SKM-1 (cell line): ENCODE measurements around the gene SPR.

Experiments used
- DNase-seq: peaks from one replicate; lab custom pipeline; 2025; ENCODE audit not compliant: unreplicated experiment; lab: John Stamatoyannopoulos, UW

SPR gene

GRCh38 chr2:72887032-72887739 is at the start of gene SPR:
Gene SPR, plus strand, starts transcription at chr2:72887408. Its CDS starts 25 bp downstream, at chr2:72887433.
- DNase-seq = peak; percentile 14

- DNase-seq = no peak
Measured at GRCh38 chr2:72840066-72840465, 47.1 kb upstream of the SPR start.

- no peak for DNase-seq
Measured at GRCh38 chr2:72841462-72842125, 45.6 kb upstream of the SPR start.

DNA sequence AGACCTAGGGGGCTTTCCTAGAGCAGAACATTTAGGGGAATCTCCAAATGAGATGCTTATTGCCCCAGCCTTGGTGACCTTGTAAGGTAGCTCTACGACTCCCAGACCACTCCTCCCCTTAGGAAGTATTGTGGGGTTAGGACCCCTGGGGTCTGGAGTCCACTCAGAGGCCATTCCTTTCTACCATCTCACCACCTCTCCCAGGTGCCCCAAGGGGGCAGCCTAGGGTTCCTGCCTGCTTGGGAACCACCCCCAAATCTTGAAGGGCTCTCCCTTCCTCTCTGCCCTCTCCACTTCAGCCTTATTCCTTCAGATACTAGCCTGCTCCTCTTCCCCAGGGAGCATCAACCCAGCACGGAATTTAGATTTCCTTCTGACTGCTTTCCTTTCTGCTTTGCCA is 43.9 kb upstream of the SPR start:
- no peak for DNase-seq

DNA sequence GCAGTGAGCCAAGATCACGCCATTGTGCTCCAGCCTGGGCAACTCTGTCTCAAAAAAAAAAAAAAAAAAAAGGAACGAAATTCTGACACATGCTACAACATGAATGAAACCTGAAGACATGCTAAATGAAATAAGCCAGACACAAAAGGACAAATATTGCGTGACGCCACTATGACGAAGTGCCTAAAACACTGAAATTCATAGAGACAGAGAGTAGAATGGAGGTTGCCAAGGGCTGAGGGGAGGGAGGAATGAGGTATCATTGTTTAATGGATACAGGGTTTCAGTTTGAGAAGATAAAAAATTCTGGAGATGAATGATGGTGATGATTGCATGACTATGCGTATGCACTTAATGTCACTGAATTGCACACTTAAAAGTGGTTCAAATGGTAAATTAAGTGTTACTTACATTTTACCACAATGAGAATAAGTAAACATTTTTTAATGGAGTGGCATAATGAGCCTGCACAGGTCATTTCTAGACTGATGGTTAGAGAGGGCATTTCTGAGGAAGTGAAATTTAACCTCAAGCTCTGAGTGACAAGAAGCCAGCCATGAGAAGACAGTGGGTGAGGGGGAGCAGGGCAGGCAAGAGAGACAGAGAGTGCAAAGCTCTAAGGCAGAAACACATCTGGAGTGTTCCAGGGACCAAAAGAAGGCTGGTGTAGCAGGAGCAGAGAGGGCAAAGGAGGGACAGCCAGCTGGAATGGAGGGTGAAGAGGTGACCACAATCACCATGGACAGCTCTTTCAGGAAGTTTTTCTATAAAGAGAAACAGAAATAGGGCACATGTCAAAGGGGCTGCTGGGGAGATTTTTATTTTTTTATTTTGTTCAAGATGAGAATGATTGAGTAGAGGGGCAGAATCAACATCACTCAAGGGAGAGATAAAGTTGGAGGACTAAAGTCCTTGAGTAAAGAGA is 40.8 kb upstream of the SPR start:
- DNase-seq = no peak

DNA sequence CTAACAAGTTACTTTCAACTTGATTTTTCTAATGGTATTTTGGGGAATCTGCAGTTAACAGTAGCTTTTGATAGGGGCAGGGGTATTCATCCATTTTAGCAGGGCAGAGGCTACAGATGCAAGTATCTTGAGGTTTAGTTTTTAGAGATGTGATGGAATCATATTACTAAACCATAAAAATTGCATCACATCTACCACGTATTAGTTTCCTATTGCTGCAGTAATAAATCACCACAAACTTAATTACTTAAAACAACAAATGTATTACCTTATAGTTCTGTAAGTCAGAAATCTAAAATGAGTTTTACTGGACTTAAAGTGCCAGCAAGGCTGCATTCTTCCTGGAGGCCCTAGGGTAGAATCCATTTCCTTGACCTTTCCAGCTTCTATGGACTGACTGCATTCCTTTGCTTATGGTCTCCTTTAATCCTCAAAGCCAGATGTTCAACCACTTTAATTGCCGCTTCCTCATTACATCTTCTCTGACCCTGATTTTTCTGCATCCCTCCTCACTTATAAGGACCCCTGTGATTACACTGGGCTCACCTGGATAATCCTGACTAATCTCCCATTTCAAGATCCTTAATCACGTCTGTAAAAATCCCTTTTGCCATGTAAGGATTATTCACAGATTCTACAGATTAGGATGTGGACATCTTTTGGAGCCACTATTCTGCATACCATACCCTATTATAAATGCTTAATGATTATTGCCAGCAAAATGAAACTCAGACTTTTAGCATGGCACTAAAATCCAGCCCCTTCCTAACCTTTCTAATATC is 39.5 kb upstream of the SPR start:
- no peak for DNase-seq

DNA sequence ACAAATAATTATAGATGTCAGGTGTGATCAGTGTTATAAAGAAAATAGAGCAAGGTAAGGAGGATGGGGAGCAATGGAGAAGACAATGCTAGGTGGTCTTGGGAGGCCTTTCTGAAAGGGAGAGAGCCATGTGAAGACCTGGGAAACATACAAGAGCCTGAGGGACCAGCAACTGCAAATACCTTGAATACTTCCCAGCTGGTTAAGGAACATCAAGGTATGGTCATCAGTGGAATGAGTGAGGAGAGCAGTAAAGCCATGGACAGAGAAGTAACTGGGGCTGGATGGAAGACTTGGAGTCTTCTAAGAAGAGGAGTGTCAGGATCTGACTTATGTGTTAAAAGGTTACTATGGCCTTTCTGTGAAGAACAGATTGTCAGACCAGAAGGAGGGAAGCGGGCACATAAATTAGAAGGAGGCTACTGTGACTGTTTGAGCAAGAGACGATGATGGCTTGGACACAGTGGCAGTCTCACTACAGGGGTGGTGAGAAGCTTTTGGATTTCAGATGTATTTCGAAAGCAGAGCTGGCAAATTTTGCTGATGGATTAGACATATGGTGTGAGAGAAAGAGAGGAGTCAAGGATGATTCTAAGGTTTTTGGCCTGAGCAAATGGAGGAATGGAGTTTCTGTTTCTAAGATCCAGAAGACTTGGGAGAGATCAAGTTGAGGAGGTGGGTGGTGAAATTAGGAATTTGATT is 38.6 kb upstream of the SPR start:
- no peak for DNase-seq

- no peak for DNase-seq
Measured at GRCh38 chr2:72849138-72849462, 38.1 kb upstream of the SPR start.

DNA sequence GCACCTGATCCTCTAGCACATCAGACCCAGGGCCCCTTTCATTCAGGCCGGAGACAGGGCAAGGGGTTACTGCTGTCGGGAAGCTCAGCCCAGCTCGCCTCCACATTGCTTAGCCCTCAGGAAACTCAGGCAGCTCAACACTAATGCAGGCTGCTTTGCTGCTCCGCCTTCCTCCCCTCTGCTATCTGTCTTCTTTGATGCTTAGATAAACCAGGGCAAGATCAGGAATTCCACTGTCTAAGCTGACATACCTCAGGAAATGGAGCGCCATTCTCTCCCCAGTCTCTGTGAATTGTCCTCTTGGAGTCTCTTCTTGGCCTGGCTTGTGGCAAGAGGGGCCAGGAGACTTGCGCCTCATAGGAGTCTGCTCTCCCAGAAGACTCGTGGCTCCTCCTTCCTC is 35.9 kb upstream of the SPR start:
- no peak for DNase-seq

GRCh38 chr2:72859831-72860262 is 27.4 kb upstream of the SPR start:
- peak; percentile 8 for DNase-seq

DNA sequence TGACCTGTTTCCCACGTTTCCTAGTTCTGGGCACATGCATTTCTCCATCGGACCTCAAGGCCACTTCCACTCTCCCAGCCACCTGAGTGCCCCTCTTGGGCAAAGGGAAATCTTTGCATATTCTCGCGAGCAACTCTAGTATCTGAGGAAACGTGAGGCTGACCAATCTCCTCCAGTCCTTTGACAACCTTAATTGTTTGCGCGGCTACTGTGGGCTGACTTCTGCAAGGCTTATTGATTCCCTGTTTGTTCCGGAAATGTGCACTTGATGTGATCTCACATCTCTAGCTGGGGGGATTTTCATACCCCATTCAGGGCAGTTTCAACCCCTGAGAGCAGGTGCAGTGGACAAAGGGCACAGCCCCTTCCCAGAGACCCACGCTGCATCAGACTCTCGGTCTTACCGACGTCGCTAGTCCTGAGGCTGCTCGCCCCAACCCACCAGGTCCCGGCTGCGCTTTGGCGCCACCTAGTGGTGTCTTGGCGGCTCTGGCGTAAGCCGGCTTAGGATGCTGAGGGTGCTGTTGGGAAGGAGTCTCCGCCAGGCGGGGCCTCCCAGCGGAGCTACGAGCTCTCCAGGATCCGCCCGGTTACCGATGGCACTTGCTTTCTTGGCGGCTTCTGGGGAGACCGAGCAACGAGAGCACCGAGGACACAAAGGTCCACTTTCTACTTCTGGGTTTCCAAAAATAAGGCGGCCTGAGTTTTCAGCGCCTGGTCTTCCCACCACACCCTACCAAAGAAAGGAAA is 24.8 kb upstream of the SPR start:
- peak; percentile 70 for DNase-seq

DNA sequence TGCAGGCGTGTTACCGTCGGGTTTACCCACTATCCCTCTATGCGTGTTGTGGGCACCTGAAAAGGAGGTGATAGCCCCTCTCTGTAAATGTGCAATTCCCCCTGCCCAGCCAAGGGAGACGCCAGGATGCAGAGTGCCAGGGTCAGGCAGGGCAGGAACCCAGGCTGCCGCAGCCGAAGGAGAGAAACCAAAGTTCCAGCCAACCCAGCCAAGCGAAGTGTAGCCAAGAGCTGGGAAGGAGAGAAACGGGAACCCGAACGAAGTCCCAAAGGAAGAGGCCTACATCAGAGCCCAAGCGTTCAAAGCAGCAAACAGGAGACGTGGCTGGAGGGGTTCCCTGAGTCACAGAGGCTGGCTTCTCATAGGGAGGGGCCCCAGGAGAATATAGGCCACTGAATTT is 24.2 kb upstream of the SPR start:
- DNase-seq = no peak

DNA sequence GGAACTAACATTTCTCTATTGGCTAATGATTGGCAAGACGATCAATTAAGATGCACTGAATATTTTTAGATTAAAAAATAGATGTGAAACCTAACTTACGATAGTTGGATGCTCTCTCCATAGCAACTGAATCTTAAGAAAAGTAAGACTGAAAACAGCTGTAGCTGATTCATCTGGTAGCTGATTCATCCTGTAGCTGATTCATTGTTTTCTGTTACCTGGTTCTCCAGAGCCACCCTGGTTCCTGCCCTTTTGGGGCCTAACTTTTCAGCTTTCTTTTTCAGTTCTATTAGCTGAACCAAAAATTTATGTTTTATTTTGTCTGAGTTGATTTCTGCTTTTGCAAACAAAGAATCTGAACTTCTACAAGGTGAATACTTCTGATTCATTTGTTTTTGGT is 22.7 kb upstream of the SPR start:
- no peak for DNase-seq

DNA sequence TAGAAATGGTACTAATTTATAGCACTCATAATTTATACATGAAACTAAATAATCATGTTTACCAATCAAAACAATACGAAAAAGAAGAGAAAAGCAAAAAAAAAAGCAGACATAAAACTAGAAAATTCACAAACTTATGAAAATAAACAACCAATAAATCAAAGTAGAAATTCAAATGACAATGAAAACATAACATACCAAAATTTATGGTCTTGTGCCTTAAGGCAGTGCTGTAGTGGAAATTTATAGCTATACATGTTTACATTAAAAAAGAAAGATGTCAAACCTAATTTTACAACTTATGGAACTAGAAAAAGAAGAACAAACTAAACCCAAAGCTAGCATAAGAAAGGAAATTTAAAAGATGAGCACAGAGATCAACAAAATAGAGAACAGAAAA is 16.1 kb upstream of the SPR start:
- no peak for DNase-seq

DNA sequence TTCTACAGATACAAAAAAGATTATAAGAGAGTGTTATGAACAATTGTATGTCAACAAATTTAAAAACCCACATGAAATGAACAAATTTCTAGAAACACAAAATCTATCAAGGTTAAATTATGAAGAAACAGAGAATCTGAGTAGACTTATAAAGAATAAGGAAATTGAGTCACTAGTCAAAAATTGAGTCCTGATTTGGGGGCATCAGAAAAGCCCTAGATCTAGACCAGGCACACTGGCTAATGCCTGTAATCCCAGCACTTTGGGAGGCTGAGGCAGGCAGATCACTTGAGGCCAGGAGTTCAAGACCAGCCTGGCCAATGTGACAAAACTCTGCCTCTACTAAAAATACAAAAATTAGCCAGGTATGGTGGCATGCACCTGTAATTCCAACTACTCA is 15.3 kb upstream of the SPR start:
- DNase-seq = no peak

GRCh38 chr2:72883356-72883962 is 3.7 kb upstream of the SPR start:
- no peak for DNase-seq

DNA sequence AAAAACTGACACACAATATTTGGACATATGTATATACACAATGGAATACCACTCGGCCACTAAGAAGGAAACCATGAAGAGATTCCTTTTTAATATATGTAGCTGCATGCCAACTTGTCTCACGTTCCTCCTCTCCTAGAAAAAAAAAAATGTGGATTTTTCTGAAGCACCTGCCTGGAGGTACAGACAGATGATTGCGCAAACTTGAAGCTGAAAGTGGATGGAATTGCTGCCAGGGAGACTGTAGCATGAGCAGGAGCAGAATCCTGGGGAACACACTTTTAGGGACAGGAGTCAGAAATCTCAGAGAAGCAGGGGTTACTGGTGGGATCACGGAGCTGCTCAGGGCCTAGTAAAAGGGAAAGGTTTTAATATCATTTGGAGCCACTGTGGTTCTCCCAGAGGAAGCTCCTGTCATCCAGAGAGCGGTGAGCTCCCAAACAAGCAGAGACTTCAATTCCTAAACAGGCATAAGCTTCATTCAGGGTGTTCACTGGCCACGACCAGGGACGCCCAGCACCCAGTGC is 640 bp upstream of the SPR start:
- DNase-seq = no peak

DNA sequence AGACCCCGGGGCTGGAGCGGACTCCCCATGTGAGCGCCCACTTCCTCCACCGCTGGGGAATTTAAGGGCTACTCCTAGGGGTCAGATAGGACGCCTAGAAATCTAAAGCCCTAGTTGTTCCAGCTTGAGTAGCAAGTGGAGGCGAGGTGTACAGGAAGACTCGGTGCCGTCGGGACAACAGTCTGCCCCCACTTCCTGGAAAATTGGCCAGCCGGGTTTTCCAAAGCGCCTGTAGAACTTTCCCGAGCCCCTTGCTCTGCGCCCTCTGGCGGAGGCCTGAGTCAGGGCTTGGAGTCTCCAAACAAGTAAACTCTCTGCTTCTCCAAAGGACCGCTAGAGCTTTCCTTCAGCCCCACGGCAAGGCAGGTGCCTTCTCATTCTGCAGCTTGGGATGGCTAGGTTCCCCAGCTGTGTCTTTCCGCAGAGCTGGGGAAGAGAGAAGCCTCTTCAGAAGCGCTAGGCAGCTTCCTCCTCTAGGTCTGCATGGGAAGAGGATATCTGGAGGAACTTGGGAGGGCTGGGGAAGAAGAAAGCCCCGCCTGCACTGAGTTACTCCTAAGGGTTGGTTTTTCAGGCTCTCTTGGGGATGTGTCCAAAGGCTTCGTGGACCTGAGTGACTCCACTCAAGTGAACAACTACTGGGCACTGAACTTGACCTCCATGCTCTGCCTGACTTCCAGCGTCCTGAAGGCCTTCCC is 681 bp downstream of the SPR start:
- peak; percentile 53 for DNase-seq
